Common myeloid progenitor, CD34-positive (primary cell): ENCODE results near the gene DDX41.

Experiments used
- CTCF ChIA-PET: fragments of 350-600 bp; sonication (Branson Sonifier 250); formaldehyde crosslinking; loops from one replicate; lab custom pipeline; 2021; ENCODE audit warnings: antibody characterized with exemption; lab: Charles Lee
- POLR2A ChIA-PET: fragments of 350-600 bp; sonication (Branson Sonifier 250); formaldehyde crosslinking; loops from one replicate; lab custom pipeline; 2021; ENCODE audit warnings: antibody characterized with exemption; lab: Charles Lee
- DNase-seq, 3 donors: peaks; one replicate each; pipeline versions ENCODE4 v3.0.0 to v3.0.0-alpha.2; 2013
- H3K27ac ChIP-seq, 2 experiments: 1 replicate in 1 of 2; 2 replicates in 1 of 2; pipeline ENCODE4 v1.7.0; 2013; ENCODE audit warnings: inconsistent platforms in 2 of 2, low read length in 2 of 2, mild to moderate bottlenecking in 2 of 2, low read depth in 1 of 2, moderate library complexity in 1 of 2; ENCODE audit not compliant: severe bottlenecking in 2 of 2, insufficient read depth in 1 of 2, poor library complexity in 1 of 2
- H3K27me3 ChIP-seq, 5 experiments: replicated peaks in 2 of 5; 1 replicate in 3 of 5; 2 replicates in 2 of 5; pipeline versions ENCODE4 v1.6.1 to v1.7.0; 2013; ENCODE audit warnings: low read length in 4 of 5, mild to moderate bottlenecking in 2 of 5, moderate library complexity in 2 of 5, inconsistent platforms in 1 of 5; ENCODE audit not compliant: insufficient read depth in 5 of 5, control insufficient read depth in 4 of 5
- H3K36me3 ChIP-seq, 4 experiments: 1 replicate in 2 of 4; 2 replicates in 2 of 4; pipeline versions ENCODE4 v1.6.1 to v1.7.0; 2013; ENCODE audit warnings: low read length in 3 of 4, control low read depth in 1 of 4, mild to moderate bottlenecking in 1 of 4; ENCODE audit not compliant: control insufficient read depth in 4 of 4, insufficient read depth in 4 of 4
- H3K4me1 ChIP-seq, 4 experiments: 1 replicate in 3 of 4; 2 replicates in 1 of 4; pipeline versions ENCODE4 v1.6.1 to v1.7.1; 2013; ENCODE audit warnings: low read length in 3 of 4, mild to moderate bottlenecking in 3 of 4, control low read depth in 1 of 4, inconsistent platforms in 1 of 4, moderate library complexity in 1 of 4; ENCODE audit not compliant: control insufficient read depth in 4 of 4, insufficient read depth in 4 of 4; ENCODE audit errors: control extremely low read depth in 1 of 4
- H3K4me3 ChIP-seq, 7 experiments: 1 replicate in 4 of 7; 2 replicates in 3 of 7; pipeline versions ENCODE4 v1.5.1 to v1.7.0; 2013; ENCODE audit warnings: mild to moderate bottlenecking in 7 of 7, low read length in 6 of 7, moderate library complexity in 6 of 7, inconsistent platforms in 2 of 7, low read depth in 2 of 7, control low read depth in 1 of 7; ENCODE audit not compliant: insufficient read depth in 4 of 7, control insufficient read depth in 1 of 7; ENCODE audit errors: extremely low read depth in 1 of 7
- H3K9me3 ChIP-seq, 5 experiments: 1 replicate in 4 of 5; 2 replicates in 1 of 5; pipeline versions ENCODE4 v1.6.1 to v1.7.1; 2013; ENCODE audit warnings: low read length in 4 of 5, mild to moderate bottlenecking in 2 of 5, inconsistent platforms in 1 of 5, low read depth in 1 of 5, moderate library complexity in 1 of 5; ENCODE audit not compliant: control insufficient read depth in 4 of 5, insufficient read depth in 2 of 5; ENCODE audit errors: control extremely low read depth in 1 of 5
- WGBS: methylation state at CpG from one replicate; pipeline ENCODE4 v1.1.5; 2013; ENCODE audit not compliant: insufficient coverage; 5-methylcytosine and 5-hydroxymethylcytosine counted together

DDX41 gene

DNA sequence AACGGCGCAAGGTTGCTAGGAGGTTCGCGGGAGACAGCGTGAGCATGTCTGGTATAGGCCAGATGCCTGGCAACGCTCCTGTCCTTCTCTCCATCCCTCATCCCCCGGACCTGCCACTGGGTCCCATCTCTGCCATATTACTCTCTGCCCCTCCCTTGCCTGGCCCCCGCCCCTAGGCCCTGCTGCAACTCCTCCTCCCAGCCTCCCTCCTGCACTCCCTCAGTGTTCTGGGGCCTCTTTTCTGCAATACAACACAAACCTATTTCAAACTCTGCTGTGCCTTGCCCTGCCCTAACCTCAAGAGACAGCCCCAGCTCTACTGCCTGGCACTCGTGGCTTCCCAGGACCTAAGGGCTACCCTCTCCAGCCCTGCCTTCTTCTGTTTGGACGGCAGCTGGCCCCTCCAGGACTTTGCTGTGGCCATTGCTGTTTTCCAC is 34.4 kb downstream of the DDX41 start:
- WGBS, result 100% methylated on average over 3 of the region's 10 CpGs
- peaks cover 0 to 28% (median 24%) of the 10 kb centered on the region in 4 experiments for H3K4me1 ChIP-seq
- POLR2A ChIA-PET, result no interaction called here

GRCh38 chr5:177479774-177480173 is 37.0 kb downstream of the DDX41 start:
- H3K36me3 ChIP-seq, result peaks cover 0 to 9% (median 2%) of the 10 kb centered on the region in 4 experiments
- H3K4me1 ChIP-seq, result peaks cover 0 to 39% (median 32%) of the 10 kb centered on the region in 4 experiments
- peak overlapping the region in 1 of 7 experiments; percentile 11 for H3K4me3 ChIP-seq
- H3K27me3 ChIP-seq, result no peaks in the 10 kb centered on the region
- H3K27ac ChIP-seq, result no peak overlapping the region
- no peaks in the 10 kb centered on the region for H3K9me3 ChIP-seq
- ChIA-PET POLR2A (interaction anchor here (0.6 to 1.5 kb wide), 6 partner anchors 16 to 465 kb away, joined by 3 to 5 read pairs (median 4); partner anchors contain the start of gene PDLIM7), CTCF (interaction anchor here (1.2 to 7.0 kb wide), 10 partner anchors 9 to 78 kb away, joined by 3 to 62 read pairs (median 6); no protein-coding TSS in a partner anchor)
- DNase-seq, result no peak
- 71% methylated on average over 14 of the region's 14 CpGs for WGBS

More for the DNA sequence above, 34.4 kb downstream of the DDX41 start:
- no peak overlapping the region for H3K4me3 ChIP-seq
- CTCF ChIA-PET, result interaction anchor here (0.8 kb wide), 1 partner anchor 27 kb away, joined by 3 read pairs; no protein-coding TSS in a partner anchor
- DNase-seq, result no peak
- H3K9me3 ChIP-seq, result no peaks in the 10 kb centered on the region
- peaks cover under 1 to 21% (median 8%) of the 10 kb centered on the region in 4 experiments for H3K36me3 ChIP-seq
- H3K27me3 ChIP-seq, result no peaks in the 10 kb centered on the region
- H3K27ac ChIP-seq, result no peak overlapping the region

DNA sequence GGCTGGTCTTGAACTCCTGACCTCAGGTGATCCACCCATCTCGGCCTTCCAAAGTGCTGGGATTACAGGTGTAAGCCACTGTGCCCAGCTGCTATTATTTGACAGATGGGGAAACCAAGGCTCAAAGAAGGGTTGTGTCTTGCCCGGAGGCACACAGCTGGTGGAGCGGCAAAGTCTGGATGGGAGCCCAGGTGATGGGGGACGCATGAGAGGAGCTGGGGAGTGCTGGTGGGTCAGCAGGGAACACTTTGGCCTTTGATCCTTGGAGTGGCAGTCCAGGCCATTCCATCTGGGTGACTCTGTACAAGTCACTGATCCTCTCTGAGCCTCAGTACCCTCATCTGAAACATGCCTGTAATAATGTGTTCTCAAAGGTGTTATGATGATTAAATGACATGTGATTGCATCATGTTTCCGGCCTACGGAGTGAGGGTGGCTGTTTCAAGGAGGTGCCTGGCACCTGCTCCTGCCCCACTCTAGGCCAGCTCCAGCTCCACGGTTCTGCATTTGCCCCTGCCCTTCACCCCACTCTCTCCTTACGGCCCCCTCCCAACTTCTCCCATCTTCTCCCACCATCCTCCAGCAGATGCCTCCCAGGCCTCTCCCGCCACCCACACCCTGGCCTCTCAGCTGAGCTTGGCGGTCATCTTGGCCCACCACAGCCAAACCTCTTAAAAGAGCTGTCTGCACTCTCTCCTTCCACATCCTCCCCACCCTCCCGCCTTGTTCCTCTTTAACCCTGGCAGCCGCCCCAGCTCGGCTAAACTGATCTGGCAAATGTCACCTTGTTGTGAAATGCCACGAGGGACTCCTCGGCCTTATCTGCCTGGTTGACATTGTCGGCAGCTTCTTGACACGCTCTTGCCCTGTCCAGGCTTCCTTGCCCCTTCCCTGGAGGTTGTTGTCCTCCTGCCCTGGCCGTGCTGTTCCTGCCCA is 37.8 kb downstream of the DDX41 start:
- peaks cover 0 to 9% (median 1%) of the 10 kb centered on the region in 4 experiments for H3K36me3 ChIP-seq
- WGBS, result 15% methylated on average over 15 of the region's 18 CpGs
- POLR2A ChIA-PET, result interaction anchor here (0.8 to 1.5 kb wide), 6 partner anchors 11 to 31 kb away, joined by 3 to 5 read pairs (median 5); partner anchors contain the start of gene PDLIM7
- no peaks in the 10 kb centered on the region for H3K9me3 ChIP-seq
- no peak overlapping the region for H3K4me3 ChIP-seq
- peak overlapping the region in 1 of 2 experiments; percentile 56 for H3K27ac ChIP-seq
- DNase-seq, result peak; percentile 70 to 89 (median 86)
- H3K4me1 ChIP-seq, result peaks cover 0 to 46% (median 40%) of the 10 kb centered on the region in 4 experiments
- no peaks in the 10 kb centered on the region for H3K27me3 ChIP-seq
- CTCF ChIA-PET, result interaction anchor here (1.0 to 7.0 kb wide), 16 partner anchors 9 to 112 kb away, joined by 3 to 62 read pairs (median 4); no protein-coding TSS in a partner anchor

DNA sequence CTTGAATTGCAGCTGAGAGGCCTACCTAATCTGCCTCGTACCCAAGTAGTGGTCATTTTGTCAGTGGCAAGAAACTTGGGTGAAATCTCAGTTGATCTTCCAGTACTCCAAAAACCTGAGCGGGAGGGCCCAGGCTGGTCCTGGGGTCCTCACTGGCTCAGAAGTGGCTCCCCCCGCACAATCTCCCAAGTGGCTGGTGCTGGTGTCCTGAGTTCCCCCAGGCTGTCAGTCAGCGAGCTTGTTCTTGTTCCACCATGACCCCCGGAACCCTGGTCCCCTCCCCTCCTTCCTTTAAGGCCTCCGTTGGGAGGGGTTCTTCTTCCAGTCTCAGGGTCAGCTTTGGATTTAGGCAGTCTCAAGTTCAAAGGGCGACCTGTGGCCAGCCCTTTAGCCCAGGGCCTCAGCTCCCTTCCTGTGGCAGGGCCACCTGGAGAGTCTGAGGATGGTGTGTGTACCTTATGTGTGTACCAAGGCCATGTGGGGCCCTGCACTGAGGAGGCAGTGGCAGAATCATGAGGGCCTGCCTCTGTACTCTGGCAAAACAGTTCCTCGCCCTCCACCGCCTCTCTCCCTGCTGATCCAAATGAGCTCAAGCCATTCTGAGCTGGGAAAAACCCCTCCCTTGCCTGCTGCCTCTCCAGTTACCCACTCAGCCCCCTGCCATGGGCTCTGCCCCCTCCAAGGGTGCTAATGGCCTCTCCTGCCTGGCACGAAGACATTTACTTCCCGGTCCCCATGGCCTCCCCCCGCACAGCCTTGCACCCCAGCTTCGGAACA is 38.9 kb downstream of the DDX41 start:
- Histone ChIP-seq H3K4me1 (peaks cover 0 to 49% (median 42%) of the 10 kb centered on the region in 4 experiments), H3K27me3 (no peaks in the 10 kb centered on the region), H3K27ac (no peak overlapping the region), H3K9me3 (no peaks in the 10 kb centered on the region), H3K4me3 (no peak overlapping the region), H3K36me3 (peaks cover 0 to 3% (median 0%) of the 10 kb centered on the region in 4 experiments)
- POLR2A ChIA-PET, result no interaction called here
- WGBS, result 100% methylated on average over 6 of the region's 13 CpGs
- CTCF ChIA-PET, result interaction anchor here (0.9 to 7.0 kb wide), 15 partner anchors 11 to 159 kb away, joined by 3 to 62 read pairs (median 4); partner anchors contain the start of gene PDLIM7
- no peak for DNase-seq

GRCh38 chr5:177476531-177477233 is 40.1 kb downstream of the DDX41 start:
- no peak for DNase-seq
- WGBS, result 91% methylated on average over 18 of the region's 18 CpGs
- Histone ChIP-seq H3K4me1 (peaks cover 0 to 60% (median 52%) of the 10 kb centered on the region in 4 experiments), H3K4me3 (peak overlapping the region in 1 of 7 experiments; percentile 0), H3K27me3 (no peaks in the 10 kb centered on the region), H3K27ac (no peak overlapping the region), H3K9me3 (no peaks in the 10 kb centered on the region), H3K36me3 (peaks cover 0 to under 1% (median 0%) of the 10 kb centered on the region in 4 experiments)
- ChIA-PET CTCF (interaction anchor here (1.1 to 7.0 kb wide), 8 partner anchors 9 to 158 kb away, joined by 3 to 62 read pairs (median 16); no protein-coding TSS in a partner anchor), POLR2A (interaction anchor here (0.9 kb wide), 1 partner anchor 21 kb away, joined by 3 read pairs; the partner anchor contains the start of gene PDLIM7)
